Left ventricle myocardium inferior (tissue), 1 donor: ENCODE data around the gene BCS1L. TPM values are rescaled to one million over a fixed set of nuclear protein-coding genes. Genes with fewer than 3 reads are reported as not detected.

ENCODE experiments used
- DNase-seq: peaks from one replicate; pipeline ENCODE4 v3.0.0-alpha.2; 2020
- H3K27ac ChIP-seq: fragments of 200-600 bp; replicated peaks from 2 replicates; pipeline ENCODE4 v1.8.0; 2021
- H3K27me3 ChIP-seq: fragments of 200-600 bp; 2 replicates; pipeline ENCODE4 v1.8.0; 2021; ENCODE audit warnings: low read depth
- H3K36me3 ChIP-seq: fragments of 200-600 bp; 2 replicates; pipeline ENCODE4 v1.8.0; 2021
- H3K4me1 ChIP-seq: fragments of 200-600 bp; 2 replicates; pipeline ENCODE4 v1.8.0; 2021
- H3K4me3 ChIP-seq: fragments of 200-600 bp; 2 replicates; pipeline ENCODE4 v1.8.0; 2021; ENCODE audit warnings: mild to moderate bottlenecking, moderate library complexity
- H3K9me3 ChIP-seq: fragments of 200-600 bp; replicated peaks from 2 replicates; pipeline ENCODE4 v1.8.0; 2021
- intact Hi-C: fragments of 100-400 bp; cut with micrococcal nuclease; formaldehyde crosslinking; loops from one replicate; pipeline ENCODE4 v1.11.0; 2022
- total RNA-seq: library from RNA; stranded (reverse); fragmentation: NEBNext Ultra II Directional; extraction: Animal tissue kit (Norgen Biotek cat#: 25700); gene quantifications from one replicate; pipeline ENCODE4 v1.2.1, GENCODE V29; 2021
- TF ChIP-seq, protein P1 (sequence below): fragments of 200-600 bp; IDR thresholded peaks from 2 replicates; pipeline ENCODE4 v1.8.0; 2021; ENCODE audit warnings: antibody characterized with exemption, mild to moderate bottlenecking, borderline replicate concordance
- donor health status: DM: no; HTN: yes; CAD: no; lungs with severe emphysema.

Gene BCS1L
- total RNA-seq, 1 donor from 2014 or later = 48.6 TPM

DNA sequence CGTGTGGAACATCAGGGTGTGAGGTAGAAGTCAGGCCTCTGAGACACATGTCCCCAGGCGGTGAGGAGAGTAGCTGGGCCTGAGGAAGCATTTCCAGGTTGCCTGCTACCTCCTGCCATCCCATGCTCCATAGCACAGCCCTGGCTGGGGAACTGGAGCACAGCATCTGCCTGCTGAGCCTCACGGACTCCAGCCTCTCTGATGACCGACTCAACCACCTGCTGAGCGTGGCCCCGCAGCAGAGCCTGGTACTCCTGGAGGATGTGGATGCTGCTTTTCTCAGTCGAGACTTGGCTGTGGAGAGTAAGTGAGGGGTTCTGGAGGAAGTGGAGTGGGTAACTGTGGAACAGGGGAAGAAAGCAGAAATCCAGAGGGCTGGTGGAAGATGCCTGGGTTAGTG, 2.9 kb downstream of the BCS1L start:
- TF ChIP-seq, protein P1, sequence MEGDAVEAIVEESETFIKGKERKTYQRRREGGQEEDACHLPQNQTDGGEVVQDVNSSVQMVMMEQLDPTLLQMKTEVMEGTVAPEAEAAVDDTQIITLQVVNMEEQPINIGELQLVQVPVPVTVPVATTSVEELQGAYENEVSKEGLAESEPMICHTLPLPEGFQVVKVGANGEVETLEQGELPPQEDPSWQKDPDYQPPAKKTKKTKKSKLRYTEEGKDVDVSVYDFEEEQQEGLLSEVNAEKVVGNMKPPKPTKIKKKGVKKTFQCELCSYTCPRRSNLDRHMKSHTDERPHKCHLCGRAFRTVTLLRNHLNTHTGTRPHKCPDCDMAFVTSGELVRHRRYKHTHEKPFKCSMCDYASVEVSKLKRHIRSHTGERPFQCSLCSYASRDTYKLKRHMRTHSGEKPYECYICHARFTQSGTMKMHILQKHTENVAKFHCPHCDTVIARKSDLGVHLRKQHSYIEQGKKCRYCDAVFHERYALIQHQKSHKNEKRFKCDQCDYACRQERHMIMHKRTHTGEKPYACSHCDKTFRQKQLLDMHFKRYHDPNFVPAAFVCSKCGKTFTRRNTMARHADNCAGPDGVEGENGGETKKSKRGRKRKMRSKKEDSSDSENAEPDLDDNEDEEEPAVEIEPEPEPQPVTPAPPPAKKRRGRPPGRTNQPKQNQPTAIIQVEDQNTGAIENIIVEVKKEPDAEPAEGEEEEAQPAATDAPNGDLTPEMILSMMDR = no peak
- Histone ChIP-seq H3K9me3 (no peaks in the 10 kb centered on the region), H3K27me3 (no peaks in the 10 kb centered on the region), H3K27ac (no peak overlapping the region), H3K36me3 (peaks cover 59% of the 10 kb centered on the region), H3K4me1 (peaks cover 35% of the 10 kb centered on the region), H3K4me3 (no peak overlapping the region)
- intact Hi-C loops = no loop called here
- no peak for DNase-seq

DNA sequence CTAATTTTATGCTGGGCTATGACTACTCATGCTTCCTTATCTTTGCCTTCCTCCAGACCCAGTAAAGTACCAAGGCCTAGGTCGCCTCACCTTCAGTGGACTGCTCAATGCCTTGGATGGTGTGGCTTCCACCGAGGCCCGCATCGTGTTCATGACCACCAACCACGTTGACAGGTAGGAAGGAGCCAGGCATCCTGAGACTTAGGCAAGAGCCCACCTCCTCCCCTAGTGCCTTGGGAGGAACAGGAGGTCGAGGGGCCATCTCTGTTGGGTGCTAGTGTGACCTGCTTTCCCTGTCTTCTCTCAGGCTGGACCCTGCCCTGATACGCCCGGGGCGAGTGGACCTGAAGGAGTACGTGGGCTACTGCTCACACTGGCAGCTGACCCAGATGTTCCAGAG, 3.3 kb downstream of the BCS1L start:
- TF ChIP-seq, protein P1 = no peak
- Histone ChIP-seq H3K27me3 (no peaks in the 10 kb centered on the region), H3K4me1 (peaks cover 30% of the 10 kb centered on the region), H3K4me3 (no peak overlapping the region), H3K9me3 (no peaks in the 10 kb centered on the region), H3K36me3 (peaks cover 64% of the 10 kb centered on the region), H3K27ac (no peak overlapping the region)
- intact Hi-C loops = no loop called here
- no peak for DNase-seq

DNA sequence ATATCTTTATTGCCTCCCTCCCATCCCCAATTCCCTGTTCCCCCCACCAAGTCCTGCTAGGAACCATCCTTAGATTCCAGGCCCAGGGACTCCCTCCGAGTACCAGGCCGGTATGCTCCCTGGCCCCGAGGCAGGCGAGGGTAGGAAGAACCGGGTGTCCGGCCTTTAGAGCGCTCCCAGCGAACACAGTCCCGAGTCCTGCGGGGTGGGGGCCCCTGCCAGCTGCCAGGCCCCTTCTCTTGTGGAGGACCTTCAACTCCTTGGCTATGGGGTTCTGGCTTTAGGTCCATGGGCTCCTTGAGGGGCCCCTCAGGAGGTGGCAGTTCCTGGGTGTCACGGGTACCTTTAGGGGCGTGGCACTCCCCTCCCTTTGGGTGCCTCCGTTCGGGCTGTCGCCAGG, 4.4 kb downstream of the BCS1L start:
- Histone ChIP-seq H3K9me3 (no peaks in the 10 kb centered on the region), H3K27me3 (no peaks in the 10 kb centered on the region), H3K4me3 (no peak overlapping the region), H3K27ac (no peak overlapping the region), H3K4me1 (peaks cover 20% of the 10 kb centered on the region), H3K36me3 (peaks cover 74% of the 10 kb centered on the region)
- DNase-seq = no peak
- intact Hi-C loops = no loop called here
- TF ChIP-seq, protein P1 = no peak

DNA sequence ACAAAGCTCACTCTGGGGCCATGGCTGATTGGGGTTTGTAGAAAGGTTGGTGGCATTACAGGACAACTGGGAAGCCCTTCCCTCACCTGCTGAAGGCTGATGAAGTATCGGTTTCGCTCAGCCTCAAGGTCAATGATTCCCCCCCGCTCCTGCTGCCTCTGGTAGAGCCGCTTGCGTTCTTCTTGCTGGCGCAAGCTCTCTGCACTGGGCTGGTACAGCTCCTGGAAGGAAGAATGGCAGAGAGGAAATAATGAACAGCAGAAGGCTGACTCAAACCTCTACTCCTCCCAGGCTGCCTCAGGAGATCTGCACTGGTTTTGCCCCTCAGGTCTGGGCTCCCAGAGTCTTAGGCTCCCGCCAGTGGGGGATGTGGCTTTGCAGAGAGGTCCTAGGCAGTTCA, 5.2 kb downstream of the BCS1L start:
- Histone ChIP-seq H3K9me3 (no peaks in the 10 kb centered on the region), H3K36me3 (peaks cover 75% of the 10 kb centered on the region), H3K4me3 (no peak overlapping the region), H3K4me1 (peaks cover 12% of the 10 kb centered on the region), H3K27ac (no peak overlapping the region), H3K27me3 (no peaks in the 10 kb centered on the region)
- TF ChIP-seq, protein P1 = no peak
- intact Hi-C loops = no loop called here
- no peak for DNase-seq

DNA sequence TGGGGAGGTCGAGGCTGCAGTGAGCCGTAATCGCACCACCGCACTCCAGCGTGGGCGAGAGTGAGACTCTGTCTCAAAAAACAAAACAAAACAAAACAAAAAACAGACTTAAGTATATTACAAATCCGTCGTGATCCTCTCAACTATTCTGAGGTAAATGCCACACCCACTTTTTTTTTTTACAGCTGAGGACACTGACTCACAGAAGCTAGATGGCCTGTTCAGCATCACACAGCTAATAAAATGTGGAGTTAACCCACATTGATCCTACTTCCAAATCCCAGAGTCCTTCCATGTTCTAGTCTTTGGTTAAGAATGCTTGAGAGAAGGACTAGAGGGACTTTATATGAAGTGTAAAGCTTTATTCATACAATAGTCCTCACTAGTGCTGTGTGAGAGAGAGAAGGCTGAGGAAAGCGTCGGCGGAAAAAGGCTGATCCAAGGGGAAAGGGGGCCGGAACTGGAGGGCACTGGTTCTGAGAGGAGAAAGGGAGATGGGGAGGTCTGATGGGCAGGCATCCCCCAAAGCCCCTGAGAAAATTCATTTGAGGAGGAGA, 11.7 kb downstream of the BCS1L start:
- Histone ChIP-seq H3K4me3 (peak overlapping the region; percentile 84), H3K27ac (peak overlapping the region; percentile 83), H3K9me3 (no peaks in the 10 kb centered on the region), H3K36me3 (peaks cover 35% of the 10 kb centered on the region), H3K27me3 (no peaks in the 10 kb centered on the region), H3K4me1 (peaks cover 23% of the 10 kb centered on the region)
- TF ChIP-seq, protein P1 = no peak
- intact Hi-C loops = no loop called here
- no peak for DNase-seq
